GM12892 (cell line): ENCODE measurements around the gene C1orf94.
"Not testable (repeated sequence)": the region's sequence is repeated elsewhere in the genome, so short reads cannot be mapped to it uniquely, and the experiment has no call there.

Source experiments
- DNase-seq: peaks from one replicate; pipeline ENCODE4 v3.0.0; 2011; ENCODE audit not compliant: insufficient read length
- FAIRE-seq: peaks from 2 replicates; lab custom pipeline; 2011; peaks lifted over from hg19 to GRCh38; lab: Jason Lieb, UNC
- POLR2A ChIP-seq: IDR thresholded peaks from 2 replicates; pipeline ENCODE4 v1.6.1; 2011; ENCODE audit warnings: low read depth, low read length, control low read depth
- POLR2AphosphoS5 ChIP-seq: IDR thresholded peaks from 2 replicates; pipeline ENCODE4 v1.6.1; 2011; ENCODE audit warnings: low read depth, low read length, control low read depth
- TAF1 ChIP-seq: IDR thresholded peaks from 2 replicates; pipeline ENCODE4 v1.6.1; 2011; ENCODE audit warnings: low read depth, mild to moderate bottlenecking, control low read depth, low read length, borderline replicate concordance

The C1orf94 gene

GRCh38 chr1:34166625-34167361, 9.9 kb upstream of the C1orf94 start:
- TF ChIP-seq POLR2AphosphoS5, result no peak
- TF ChIP-seq POLR2A, result no peak
- TF ChIP-seq TAF1, result no peak
- FAIRE-seq (no peak), DNase-seq (no peak)

DNA sequence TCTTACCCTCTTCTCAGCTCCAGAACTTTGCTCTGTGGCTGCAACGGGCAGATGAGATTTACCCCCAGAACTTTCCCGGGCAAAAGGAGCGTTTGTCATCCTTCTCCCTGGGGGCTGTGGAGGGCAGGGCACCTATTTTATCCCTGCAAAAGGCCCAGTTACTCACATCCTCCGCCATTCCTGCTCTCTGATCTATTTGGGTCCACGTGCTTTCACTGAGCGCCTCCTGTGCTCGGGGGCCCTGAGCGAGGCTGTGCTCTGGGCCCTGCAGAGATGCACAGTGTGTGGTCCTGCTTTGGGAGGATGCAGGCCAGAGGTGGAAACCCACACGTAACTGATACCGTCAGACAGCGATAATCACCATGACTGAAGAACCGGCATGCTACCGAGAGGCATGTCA, 9.3 kb upstream of the C1orf94 start:
- no peak for TF ChIP-seq POLR2AphosphoS5
- no peak for TF ChIP-seq TAF1
- no peak for TF ChIP-seq POLR2A
- FAIRE-seq (no peak), DNase-seq (no peak)

DNA sequence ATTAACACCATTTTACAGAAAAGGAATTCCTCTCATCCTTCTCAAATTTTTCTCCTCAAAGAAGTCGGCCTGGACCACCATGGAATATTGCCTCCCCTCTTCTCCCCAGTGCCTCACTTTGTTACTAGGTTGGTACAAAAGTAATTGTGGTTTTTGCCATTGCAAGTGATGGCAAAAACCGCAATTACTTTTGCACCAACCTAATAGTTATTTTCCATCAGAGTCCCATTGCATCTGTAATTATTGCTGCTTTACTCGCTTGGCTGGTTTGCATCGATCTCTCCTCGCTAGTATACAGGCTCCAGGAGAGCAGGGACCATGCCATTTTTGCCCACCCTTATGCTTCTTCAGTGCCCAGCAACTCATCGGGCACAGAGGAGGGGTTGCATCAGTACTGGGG, 963 bp upstream of the C1orf94 start:
- FAIRE-seq, result no peak
- no peak for DNase-seq
- TF ChIP-seq TAF1 (no peak), POLR2A (no peak), POLR2AphosphoS5 (no peak)

DNA sequence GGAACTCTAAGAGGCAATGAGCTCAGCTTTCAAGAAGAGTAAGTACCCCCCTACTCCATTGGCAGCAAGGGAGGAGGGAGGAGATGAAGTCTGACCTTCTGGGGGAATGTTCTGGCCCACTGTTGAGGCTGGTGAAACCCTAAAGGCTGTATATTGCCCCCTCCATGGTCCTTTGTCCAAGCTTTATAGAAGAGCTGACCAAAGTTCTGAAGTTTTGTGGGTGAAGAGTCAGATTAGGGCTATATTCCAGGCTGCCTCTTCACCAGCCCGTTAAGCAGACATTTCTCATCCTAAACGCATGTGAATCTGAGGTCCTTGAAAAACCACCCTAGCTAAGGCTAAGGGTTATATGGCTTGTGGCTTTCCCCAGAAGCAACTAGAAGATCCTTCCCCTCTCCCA, 1.4 kb downstream of the C1orf94 start:
- FAIRE-seq (no peak), DNase-seq (no peak)
- no peak for TF ChIP-seq TAF1
- TF ChIP-seq POLR2AphosphoS5, result no peak
- no peak for TF ChIP-seq POLR2A

DNA sequence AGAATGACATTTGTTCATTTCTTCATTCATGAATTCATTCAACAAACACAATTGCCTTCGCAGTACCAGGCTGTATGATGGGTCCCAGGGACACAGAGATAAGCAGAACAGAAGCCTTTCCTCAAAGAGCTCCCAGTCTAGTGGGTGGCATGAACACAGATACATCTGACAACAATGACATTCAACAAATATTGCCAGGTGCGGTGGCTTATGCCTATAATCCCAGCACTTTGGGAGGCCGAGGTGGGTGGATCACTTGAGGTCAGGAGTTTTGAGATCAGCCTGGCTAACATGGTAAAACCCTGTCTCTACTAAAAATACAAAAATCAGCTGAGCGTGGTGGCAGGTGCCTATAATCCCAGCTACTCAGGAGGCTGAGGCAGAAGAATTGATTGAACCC, 6.7 kb downstream of the C1orf94 start:
- DNase-seq, FAIRE-seq: not testable (repeated sequence)

- TF ChIP-seq POLR2A (no peak), POLR2AphosphoS5 (no peak), TAF1 (no peak)
- FAIRE-seq, result no peak
- no peak for DNase-seq
Measured at GRCh38 chr1:34186741-34187494, 10.2 kb downstream of the C1orf94 start.

DNA sequence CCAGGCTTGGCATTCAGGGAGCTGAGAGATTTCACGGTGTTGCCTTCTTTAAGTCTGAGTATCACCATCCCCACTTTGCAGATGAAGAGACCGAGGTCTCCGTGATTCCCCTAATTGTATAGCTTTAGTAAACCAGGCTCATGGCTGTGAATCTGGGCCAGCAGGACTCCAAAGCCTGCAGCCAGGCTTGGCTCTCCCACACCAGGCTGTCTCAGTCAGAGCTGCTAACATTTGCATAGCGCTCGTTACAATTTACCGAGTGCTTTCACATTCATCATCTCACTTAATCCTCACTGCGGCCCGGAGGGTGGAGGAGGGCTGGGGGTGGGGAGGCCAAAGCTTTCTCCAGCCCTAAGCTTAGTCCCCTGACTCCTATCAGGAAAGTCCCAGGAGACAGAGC, 11.7 kb downstream of the C1orf94 start:
- no peak for DNase-seq
- no peak for TF ChIP-seq POLR2A
- no peak for TF ChIP-seq POLR2AphosphoS5
- no peak for TF ChIP-seq TAF1
- no peak for FAIRE-seq

DNA sequence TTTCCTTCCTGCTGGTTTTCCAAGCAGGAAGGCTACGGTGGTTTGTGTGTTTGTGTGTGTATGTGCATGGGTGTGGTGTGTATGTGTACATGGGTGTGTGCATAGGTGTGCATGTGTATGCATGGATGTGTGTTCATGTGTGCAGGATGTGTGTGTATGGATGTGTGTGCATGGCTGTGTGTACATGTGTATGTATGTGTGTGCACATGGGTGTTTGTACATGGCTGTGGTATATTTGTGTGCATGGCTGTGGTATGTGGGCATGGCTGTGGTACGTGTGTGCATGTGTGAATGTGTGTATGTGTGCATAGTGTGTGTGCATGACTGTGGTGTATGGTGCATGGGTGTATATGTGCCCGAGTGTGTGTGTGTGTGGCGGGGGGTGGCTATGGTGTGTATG, 12.3 kb downstream of the C1orf94 start:
- FAIRE-seq (no peak), DNase-seq (no peak)
- TF ChIP-seq TAF1 (no peak), POLR2AphosphoS5 (no peak), POLR2A (no peak)

DNA sequence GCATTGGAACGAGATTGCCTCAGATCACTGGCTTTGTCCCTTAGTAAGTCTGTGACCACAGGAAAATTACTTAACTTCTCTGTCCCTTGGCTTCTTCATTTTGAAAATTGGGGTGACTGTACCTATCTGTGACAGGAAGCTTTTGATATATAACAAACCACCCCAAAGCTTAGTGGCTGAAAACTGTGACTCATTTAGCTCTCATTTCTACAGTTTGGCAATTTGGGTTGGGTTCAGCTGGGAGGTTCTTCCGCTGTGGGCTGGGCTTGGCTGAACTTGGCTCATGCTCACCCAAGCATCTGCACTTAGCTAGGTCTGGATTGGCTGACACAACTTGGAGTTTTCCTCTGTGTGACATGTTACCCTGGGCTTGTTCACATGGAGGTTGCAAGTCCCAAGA, 14.0 kb downstream of the C1orf94 start:
- TF ChIP-seq POLR2AphosphoS5, result no peak
- TF ChIP-seq TAF1, result no peak
- no peak for TF ChIP-seq POLR2A
- FAIRE-seq (no peak), DNase-seq (no peak)

DNA sequence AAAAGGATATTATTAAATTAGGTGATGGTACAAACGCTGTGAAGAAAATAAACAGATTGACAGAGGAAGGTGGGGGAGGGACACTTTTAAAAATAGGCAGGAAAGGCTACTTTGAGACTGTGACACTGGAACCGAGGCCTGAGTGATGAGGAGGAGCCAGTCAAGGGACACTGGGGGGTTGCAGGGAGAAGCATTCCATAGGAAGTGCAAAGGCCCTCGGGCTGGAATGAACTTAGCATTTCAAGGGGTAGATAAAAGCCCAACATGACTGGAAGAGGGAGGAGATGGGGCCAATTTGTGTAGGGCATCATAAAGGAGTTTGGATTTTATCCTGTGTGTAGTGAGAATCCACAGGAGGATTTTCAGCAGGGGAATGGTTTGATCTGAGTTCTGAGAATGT, 15.9 kb downstream of the C1orf94 start:
- TF ChIP-seq TAF1 (no peak), POLR2AphosphoS5 (no peak), POLR2A (no peak)
- no peak for FAIRE-seq
- DNase-seq, result no peak

GRCh38 chr1:34199927-34200326, 23.2 kb downstream of the C1orf94 start:
- FAIRE-seq, result no peak
- no peak for TF ChIP-seq TAF1
- TF ChIP-seq POLR2A, result no peak
- no peak for TF ChIP-seq POLR2AphosphoS5
- no peak for DNase-seq

DNA sequence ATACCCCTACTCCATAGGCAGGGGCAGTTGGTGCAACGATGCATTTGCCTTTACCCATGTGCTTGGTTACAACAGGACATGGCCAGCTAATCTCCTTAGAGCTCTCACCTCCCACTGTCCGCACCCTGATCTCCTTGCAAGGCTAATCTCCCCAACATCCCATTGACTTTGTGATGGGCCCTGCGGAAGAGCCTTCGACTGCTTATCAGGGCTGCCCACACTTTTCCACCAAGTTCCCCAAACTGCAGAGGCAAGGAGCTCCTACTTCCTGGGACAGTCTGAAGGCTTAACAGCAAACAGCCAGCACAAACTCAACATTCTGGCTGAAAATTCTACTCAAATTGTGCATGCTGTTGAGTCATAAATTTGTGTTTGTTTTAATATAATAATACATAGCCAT, 36.0 kb downstream of the C1orf94 start:
- no peak for DNase-seq
- no peak for FAIRE-seq
- TF ChIP-seq POLR2A (no peak), TAF1 (no peak), POLR2AphosphoS5 (no peak)
